GM12872 (cell line): ENCODE data around the gene TAT.

Experiments used
- CTCF ChIP-seq: IDR thresholded peaks from 3 replicates; pipeline ENCODE4 v1.5.1; 2011; ENCODE audit warnings: low read depth, mild to moderate bottlenecking, low read length, moderate library complexity; ENCODE audit not compliant: insufficient read depth

The TAT gene

DNA sequence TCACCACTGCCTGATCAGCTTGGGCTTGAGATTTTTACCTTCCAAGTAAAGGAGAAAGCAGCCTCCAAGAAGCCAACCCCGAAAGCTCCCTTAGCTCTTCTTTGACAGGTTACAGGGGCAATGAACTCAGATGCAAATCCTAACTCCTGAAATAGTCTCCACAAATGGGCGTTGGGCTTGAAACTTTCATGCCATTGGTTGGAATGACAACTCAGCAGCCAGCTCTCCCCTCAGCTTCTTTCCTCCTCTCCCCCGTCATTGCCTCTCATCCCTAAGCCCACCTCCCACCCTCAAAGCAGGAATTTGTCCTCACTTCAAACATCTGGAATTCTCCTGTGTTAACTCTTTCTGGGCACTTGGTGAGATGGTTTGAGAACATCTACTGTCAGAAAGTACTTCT is at the start of gene TAT:
TAT (minus strand) TSS at position 122 of the 400 bp plus-strand sequence. CDS start 677 bp downstream, outside the sequence.
- TF ChIP-seq CTCF: no peak

- TF ChIP-seq CTCF: no peak
Observed at GRCh38 chr16:71626018-71626857, 49.3 kb upstream of the TAT start, which contains the start of gene MARVELD3. Gene MARVELD3 (plus strand): TSS chr16:71626184. CDS start chr16:71626230, 46 bp downstream.

GRCh38 chr16:71625113-71625850 is 48.4 kb upstream of the TAT start:
- no peak for TF ChIP-seq CTCF

DNA sequence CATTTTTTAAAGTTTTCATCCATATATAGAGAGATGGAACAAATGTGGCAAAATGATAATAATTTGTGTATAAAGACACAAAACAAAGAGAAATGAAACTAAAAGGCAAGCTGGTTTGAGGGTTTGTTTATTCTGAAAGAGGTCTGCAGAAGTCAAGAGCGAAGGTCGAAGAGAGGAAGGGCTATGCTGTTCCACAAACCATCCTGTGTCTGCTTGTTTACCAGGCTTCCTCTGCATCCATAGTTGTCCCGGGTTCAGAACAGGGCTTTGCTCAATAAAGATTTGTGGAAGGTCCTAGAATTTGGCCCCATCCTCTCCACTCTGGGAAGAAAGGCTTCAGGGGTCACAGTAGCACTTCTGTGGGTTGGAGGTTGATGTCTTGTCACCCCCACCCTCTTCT is 46.7 kb upstream of the TAT start:
- no peak for TF ChIP-seq CTCF

DNA sequence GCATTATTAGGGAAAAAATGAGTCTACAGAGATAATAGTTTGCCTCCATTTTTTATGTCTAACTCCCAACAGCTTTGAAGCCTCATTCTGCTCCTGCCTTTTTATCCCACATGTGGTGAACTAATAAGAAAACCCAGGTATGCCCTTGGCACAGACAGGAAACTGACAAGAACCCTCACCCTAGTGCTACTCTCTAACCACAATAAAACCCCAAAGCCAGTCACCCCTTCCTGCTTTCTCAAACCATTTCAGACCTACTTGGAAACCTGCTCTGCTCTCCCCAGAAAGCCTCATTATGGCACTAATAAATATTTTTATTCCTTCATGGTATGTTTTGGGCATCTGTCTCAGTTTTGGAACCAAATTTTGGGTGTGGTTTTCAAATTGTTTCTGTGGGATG is 45.2 kb upstream of the TAT start:
- no peak for TF ChIP-seq CTCF

GRCh38 chr16:71618429-71618828 is 41.5 kb upstream of the TAT start:
- no peak for TF ChIP-seq CTCF
